DND-41 (cell line): ENCODE data around the gene MMP14.

Experiments used
- ATAC-seq: fragments of 200-7000 bp; cut with Tn5 transposase; 3 replicates; pipeline ENCODE4 v1.9.1; 2021; ENCODE audit warnings: low read depth; ENCODE audit not compliant: insufficient read depth
- DNase-seq: peaks from one replicate; pipeline ENCODE4 v3.0.0-alpha.2; 2020
- H2AFZ ChIP-seq: 2 replicates; pipeline ENCODE4 v1.6.0; 2012; ENCODE audit warnings: low read depth, low read length
- H3K27ac ChIP-seq: 2 replicates; pipeline ENCODE4 v1.5.1; 2012; ENCODE audit warnings: low read length, inconsistent platforms
- H3K27me3 ChIP-seq: fragments of 200-600 bp; sonication (generic); 2 replicates; pipeline ENCODE4 v1.6.0; 2012; ENCODE audit warnings: low read length, mild to moderate bottlenecking, inconsistent platforms; ENCODE audit not compliant: insufficient read depth, poor library complexity
- H3K36me3 ChIP-seq: 2 replicates; pipeline ENCODE4 v1.5.1; 2012; ENCODE audit warnings: low read length, inconsistent platforms; ENCODE audit not compliant: insufficient read depth
- H3K4me1 ChIP-seq: 2 replicates; pipeline ENCODE4 v1.5.1; 2012; ENCODE audit warnings: mild to moderate bottlenecking, low read length; ENCODE audit not compliant: insufficient read depth
- H3K4me2 ChIP-seq: 2 replicates; pipeline ENCODE4 v1.6.0; 2012; ENCODE audit warnings: mild to moderate bottlenecking, moderate library complexity, low read length, inconsistent platforms; ENCODE audit not compliant: insufficient read depth
- H3K4me3 ChIP-seq, 2 experiments: fragments of 200-600 bp in 1 of 2; shearing (Covaris generic) in 1 of 2; 2 replicates each; pipeline ENCODE4 v1.5.1; 2012 to 2016; ENCODE audit warnings: inconsistent platforms in 2 of 2, low read length in 2 of 2, mild to moderate bottlenecking in 2 of 2, low read depth in 1 of 2, moderate library complexity in 1 of 2
- H3K79me2 ChIP-seq: 2 replicates; pipeline ENCODE4 v1.6.0; 2012; ENCODE audit warnings: low read length, inconsistent platforms; ENCODE audit not compliant: insufficient read depth
- H3K9ac ChIP-seq: 2 replicates; pipeline ENCODE4 v1.6.0; 2012; ENCODE audit warnings: low read depth, mild to moderate bottlenecking, inconsistent platforms, low read length, moderate library complexity
- H3K9me3 ChIP-seq: 2 replicates; pipeline ENCODE4 v1.5.1; 2012; ENCODE audit warnings: low read length, moderate library complexity, mild to moderate bottlenecking, inconsistent platforms; ENCODE audit not compliant: insufficient read depth, severe bottlenecking
- H4K20me1 ChIP-seq: 2 replicates; pipeline ENCODE4 v1.6.0; 2012; ENCODE audit warnings: low read length; ENCODE audit not compliant: insufficient read depth
- CTCF ChIP-seq: IDR thresholded peaks from 2 replicates; pipeline ENCODE4 v1.5.1; 2012; ENCODE audit warnings: borderline replicate concordance, low read length, moderate library complexity, mild to moderate bottlenecking; ENCODE audit not compliant: poor library complexity, severe bottlenecking; ENCODE audit errors: extremely low read depth
- EZH2 ChIP-seq: IDR thresholded peaks from 3 replicates; pipeline ENCODE4 v1.6.1; 2012; ENCODE audit warnings: borderline replicate concordance, low read depth, mild to moderate bottlenecking, moderate library complexity, low read length, inconsistent platforms; ENCODE audit not compliant: severe bottlenecking

The MMP14 gene

GRCh38 chr14:22837750-22838538, 1.6 kb downstream of the MMP14 start:
- H3K27me3 ChIP-seq, result peaks cover 9% of the 10 kb centered on the region
- H3K27ac ChIP-seq, result no peak overlapping the region
- no peak overlapping the region for H3K9ac ChIP-seq
- H3K4me2 ChIP-seq, result no peak overlapping the region
- no peak overlapping the region for H3K4me3 ChIP-seq
- no peak overlapping the region for H2AFZ ChIP-seq
- H3K79me2 ChIP-seq, result no peaks in the 10 kb centered on the region
- H3K36me3 ChIP-seq, result peaks cover 22% of the 10 kb centered on the region
- DNase-seq (no peak), ATAC-seq (no peak)
- H4K20me1 ChIP-seq, result no peaks in the 10 kb centered on the region
- TF ChIP-seq EZH2, result no peak
- TF ChIP-seq CTCF, result no peak
- H3K9me3 ChIP-seq, result no peaks in the 10 kb centered on the region
- no peaks in the 10 kb centered on the region for H3K4me1 ChIP-seq

- H3K4me3 ChIP-seq, result no peak overlapping the region
- DNase-seq (no peak), ATAC-seq (peak; percentile 32; the same call in 1 of the 3 replicates)
- no peak overlapping the region for H3K27ac ChIP-seq
- no peaks in the 10 kb centered on the region for H3K79me2 ChIP-seq
- no peak for TF ChIP-seq CTCF
- no peak for TF ChIP-seq EZH2
- H3K4me1 ChIP-seq, result no peaks in the 10 kb centered on the region
- no peaks in the 10 kb centered on the region for H4K20me1 ChIP-seq
- H3K36me3 ChIP-seq, result peaks cover 15% of the 10 kb centered on the region
- no peak overlapping the region for H3K4me2 ChIP-seq
- no peak overlapping the region for H2AFZ ChIP-seq
- peaks cover 10% of the 10 kb centered on the region for H3K27me3 ChIP-seq
- no peak overlapping the region for H3K9ac ChIP-seq
- H3K9me3 ChIP-seq, result no peaks in the 10 kb centered on the region
These were observed 2.3 kb downstream of the MMP14 start for GRCh38 chr14:22838631-22839041.

GRCh38 chr14:22839159-22839779, 2.9 kb downstream of the MMP14 start:
- TF ChIP-seq EZH2, result no peak
- no peak for TF ChIP-seq CTCF
- no peak overlapping the region for H3K4me3 ChIP-seq
- peaks cover 8% of the 10 kb centered on the region for H3K36me3 ChIP-seq
- H3K4me2 ChIP-seq, result no peak overlapping the region
- H2AFZ ChIP-seq, result no peak overlapping the region
- DNase-seq (no peak), ATAC-seq (peak; percentile 17; the same call in 2 of the 3 replicates)
- no peaks in the 10 kb centered on the region for H3K79me2 ChIP-seq
- no peaks in the 10 kb centered on the region for H3K9me3 ChIP-seq
- no peaks in the 10 kb centered on the region for H4K20me1 ChIP-seq
- H3K27me3 ChIP-seq, result peaks cover 10% of the 10 kb centered on the region
- no peak overlapping the region for H3K27ac ChIP-seq
- no peaks in the 10 kb centered on the region for H3K4me1 ChIP-seq
- H3K9ac ChIP-seq, result no peak overlapping the region
